HepG2 (cell line): Measurements from ENCODE around the gene CAB39. TPM values are rescaled to one million over a fixed set of nuclear protein-coding genes. Genes with fewer than 3 reads are reported as not detected.
A peak's percentile ranks its signal among the peaks of the same experiment; 100 is the strongest.

Experiments used
- AHR ChIP-seq: IDR thresholded peaks from 2 replicates; pipeline ENCODE4 v1.6.1; 2018; ENCODE audit warnings: missing genetic modification reagents, missing compliant biosample characterization
- AKAP8 ChIP-seq: sonication (generic); formaldehyde crosslinking; IDR thresholded peaks from 2 replicates; pipeline ENCODE4 v1.5.1; 2020; ENCODE audit warnings: mild to moderate bottlenecking, missing genetic modification reagents
- ESRRA ChIP-seq: sonication (generic); formaldehyde crosslinking; IDR thresholded peaks from 2 replicates; pipeline ENCODE4 v1.5.1; 2020; ENCODE audit warnings: mild to moderate bottlenecking, low read depth, missing genetic modification reagents
- FOSL1 ChIP-seq: sonication (generic); formaldehyde crosslinking; IDR thresholded peaks from 2 replicates; pipeline ENCODE4 v1.9.0; 2021; ENCODE audit warnings: missing genetic modification reagents, borderline replicate concordance
- HDAC1 ChIP-seq: sonication (generic); formaldehyde crosslinking; IDR thresholded peaks from 2 replicates; pipeline ENCODE4 v1.5.1; 2020; ENCODE audit warnings: mild to moderate bottlenecking, missing genetic modification reagents
- IKZF1 ChIP-seq: fragments of 450-650 bp; IDR thresholded peaks from 2 replicates; pipeline ENCODE4 v1.7.1; 2016
- KLF12 ChIP-seq: sonication (generic); formaldehyde crosslinking; IDR thresholded peaks from 2 replicates; pipeline ENCODE4 v1.4.0; 2020; ENCODE audit warnings: missing genetic modification reagents, borderline replicate concordance
- NCOR1 ChIP-seq: fragments of 200-600 bp; sonication (generic); IDR thresholded peaks from 2 replicates; pipeline ENCODE4 v1.7.0; 2017; ENCODE audit warnings: antibody characterized with exemption, low read length, borderline replicate concordance
- PAX8 ChIP-seq: sonication (generic); formaldehyde crosslinking; IDR thresholded peaks from 2 replicates; pipeline ENCODE4 v1.8.0; 2022; ENCODE audit warnings: mild to moderate bottlenecking, missing genetic modification reagents, borderline replicate concordance
- PHF20 ChIP-seq: sonication (generic); formaldehyde crosslinking; IDR thresholded peaks from 2 replicates; pipeline ENCODE4 v1.5.0; 2020; ENCODE audit warnings: mild to moderate bottlenecking, missing genetic modification reagents
- SAFB2 ChIP-seq: sonication (generic); formaldehyde crosslinking; IDR thresholded peaks from 2 replicates; pipeline ENCODE4 v1.5.1; 2020; ENCODE audit warnings: missing genetic modification reagents, low read depth, mild to moderate bottlenecking, borderline replicate concordance
- STAT5B ChIP-seq: sonication (generic); formaldehyde crosslinking; IDR thresholded peaks from 2 replicates; pipeline ENCODE4 v1.4.0; 2020; ENCODE audit warnings: missing genetic modification reagents
- TBX3 ChIP-seq: fragments of 450-650 bp; IDR thresholded peaks from 2 replicates; pipeline ENCODE4 v1.6.1; 2017; ENCODE audit warnings: antibody characterized with exemption, mild to moderate bottlenecking, inconsistent platforms, borderline replicate concordance
- THAP11 ChIP-seq: IDR thresholded peaks from 2 replicates; pipeline ENCODE4 v1.6.1; 2016; ENCODE audit warnings: missing biosample characterization, missing genetic modification reagents
- ZBTB38 ChIP-seq: sonication (generic); formaldehyde crosslinking; IDR thresholded peaks from 2 replicates; pipeline ENCODE4 v1.5.1; 2020; ENCODE audit warnings: mild to moderate bottlenecking, missing genetic modification reagents
- ZKSCAN5 ChIP-seq: sonication (generic); formaldehyde crosslinking; IDR thresholded peaks from 2 replicates; pipeline ENCODE4 v1.5.1; 2020; ENCODE audit warnings: mild to moderate bottlenecking, missing genetic modification reagents
- ZMYM3 ChIP-seq: sonication (generic); formaldehyde crosslinking; IDR thresholded peaks from 2 replicates; pipeline ENCODE4 v1.5.1; 2020; ENCODE audit warnings: mild to moderate bottlenecking, missing genetic modification reagents
- ZNF253 ChIP-seq: sonication (generic); formaldehyde crosslinking; IDR thresholded peaks from 2 replicates; pipeline ENCODE4 v1.8.0; 2022; ENCODE audit warnings: mild to moderate bottlenecking, missing genetic modification reagents, borderline replicate concordance
- ZNF329 ChIP-seq: sonication (generic); formaldehyde crosslinking; IDR thresholded peaks from 2 replicates; pipeline ENCODE4 v1.9.0; 2021; ENCODE audit warnings: low read depth, mild to moderate bottlenecking, missing genetic modification reagents
- ZNF577 ChIP-seq: sonication (generic); formaldehyde crosslinking; IDR thresholded peaks from 2 replicates; pipeline ENCODE4 v1.4.0; 2020; ENCODE audit warnings: mild to moderate bottlenecking, low read depth, missing genetic modification reagents, borderline replicate concordance
- ZSCAN5A ChIP-seq: sonication (generic); formaldehyde crosslinking; IDR thresholded peaks from 2 replicates; pipeline ENCODE4 v1.8.0; 2022; ENCODE audit warnings: mild to moderate bottlenecking, missing genetic modification reagents, borderline replicate concordance
- polyA plus RNA-seq, 8 experiments: library from polyadenylated mRNA; depleted of rRNA in 3 of 8; stranded (reverse) in 7 of 8; unstranded in 1 of 8; fragments of >200 nt; fragmentation: Illumina TruSeq in 4 of 8; extraction: Trizol in 4 of 8; gene quantifications; 2 replicates each; pipeline versions ENCODE4 v1.2.1 to v1.2.3, GENCODE V29; 2011 to 2016; ENCODE audit warnings: low read depth in 4 of 8, missing spikeins in 1 of 8, mixed read lengths in 1 of 8; ENCODE audit not compliant: insufficient read depth in 1 of 8
- total RNA-seq, 5 experiments: library from RNA; depleted of rRNA; stranded (reverse); fragments of >200 nt; fragmentation: Illumina TruSeq; extraction: Trizol; gene quantifications; 2 replicates each; pipeline ENCODE4 v1.2.3, GENCODE V29; 2016; ENCODE audit warnings: low read depth in 1 of 5
- TF ChIP-seq, protein P1 (sequence below): sonication (generic); formaldehyde crosslinking; IDR thresholded peaks from 2 replicates; pipeline ENCODE4 v1.4.0; 2020; ENCODE audit warnings: missing genetic modification reagents
- TF ChIP-seq, protein P2 (sequence below): sonication (generic); formaldehyde crosslinking; IDR thresholded peaks from 2 replicates; pipeline ENCODE4 v1.5.0; 2020; ENCODE audit warnings: mild to moderate bottlenecking, missing genetic modification reagents
- TF ChIP-seq, protein P3 (sequence below): sonication (generic); formaldehyde crosslinking; conservative IDR thresholded peaks from 2 replicates; pipeline ENCODE4 v1.8.0; 2022; ENCODE audit warnings: mild to moderate bottlenecking, moderate library complexity, missing genetic modification reagents

The CAB39 gene
- total and polyA plus RNA-seq, 2 of the 13 experiments (the other 11 are each of a cell fraction or from before 2014, with no cell fraction given) = 19.3 to 45.3 TPM

DNA sequence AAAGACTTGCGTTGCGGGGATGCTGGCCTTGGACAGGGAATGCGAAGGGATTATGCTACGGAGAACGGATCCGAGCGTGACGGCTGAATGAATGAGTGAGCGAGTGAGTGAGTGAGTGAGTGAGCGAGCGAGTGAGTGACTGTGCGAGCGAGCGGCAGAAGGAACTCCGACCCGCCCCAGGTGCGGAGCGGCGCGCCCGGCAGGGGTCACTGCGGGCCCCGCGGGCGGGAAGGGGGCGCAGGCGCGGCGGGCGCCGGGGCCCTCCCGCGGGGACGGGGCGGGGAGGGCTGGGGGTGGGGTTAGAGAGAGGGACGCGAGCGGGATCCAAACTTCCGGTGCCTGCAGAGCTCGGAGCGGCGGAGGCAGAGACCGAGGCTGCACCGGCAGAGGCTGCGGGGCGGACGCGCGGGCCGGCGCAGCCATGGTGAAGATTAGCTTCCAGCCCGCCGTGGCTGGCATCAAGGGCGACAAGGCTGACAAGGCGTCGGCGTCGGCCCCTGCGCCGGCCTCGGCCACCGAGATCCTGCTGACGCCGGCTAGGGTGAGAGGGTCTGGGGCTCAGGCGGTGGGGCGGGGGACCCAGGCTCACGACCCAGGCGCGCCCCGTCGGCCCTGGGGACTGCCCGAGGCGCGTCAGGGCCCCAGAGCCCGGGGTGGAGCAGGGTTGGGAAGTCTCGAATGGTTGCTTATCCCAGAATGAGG lies 152.1 kb downstream of the CAB39 start, which contains the start of gene ITM2C (continued):
- TF ChIP-seq SAFB2 (CRISPR knock-in tag) (peak; percentile 96; the same call in 1 of the 2 replicates), ZNF577 (CRISPR knock-in tag) (no peak), TBX3 (no peak), ZSCAN5A (CRISPR knock-in tag) (no peak), PHF20 (CRISPR knock-in tag) (no peak), ZBTB38 (CRISPR knock-in tag) (peak; percentile 45; the same call in 1 of the 2 replicates), AHR (CRISPR knock-in tag) (no peak), THAP11 (CRISPR knock-in tag) (peak; percentile 46; the same call in 1 of the 2 replicates), ZNF329 (CRISPR knock-in tag) (no peak), KLF12 (0 out of 2 replicates have a peak, but pooled peaks have one; percentile 23), AKAP8 (peak; percentile 82; the same call in 1 of the 2 replicates), ZMYM3 (CRISPR knock-in tag) (no peak), ZNF253 (CRISPR knock-in tag) (0 out of 2 replicates have a peak, but pooled peaks have one; percentile 52), ZKSCAN5 (CRISPR knock-in tag) (no peak), ESRRA (CRISPR knock-in tag) (no peak), HDAC1 (CRISPR knock-in tag) (peak; percentile 87), NCOR1 (no peak), IKZF1 (no peak), PAX8 (CRISPR knock-in tag) (0 out of 2 replicates have a peak, but pooled peaks have one; percentile 67), STAT5B (CRISPR knock-in tag) (no peak), FOSL1 (CRISPR knock-in tag) (no peak)
- TF ChIP-seq, protein P1, sequence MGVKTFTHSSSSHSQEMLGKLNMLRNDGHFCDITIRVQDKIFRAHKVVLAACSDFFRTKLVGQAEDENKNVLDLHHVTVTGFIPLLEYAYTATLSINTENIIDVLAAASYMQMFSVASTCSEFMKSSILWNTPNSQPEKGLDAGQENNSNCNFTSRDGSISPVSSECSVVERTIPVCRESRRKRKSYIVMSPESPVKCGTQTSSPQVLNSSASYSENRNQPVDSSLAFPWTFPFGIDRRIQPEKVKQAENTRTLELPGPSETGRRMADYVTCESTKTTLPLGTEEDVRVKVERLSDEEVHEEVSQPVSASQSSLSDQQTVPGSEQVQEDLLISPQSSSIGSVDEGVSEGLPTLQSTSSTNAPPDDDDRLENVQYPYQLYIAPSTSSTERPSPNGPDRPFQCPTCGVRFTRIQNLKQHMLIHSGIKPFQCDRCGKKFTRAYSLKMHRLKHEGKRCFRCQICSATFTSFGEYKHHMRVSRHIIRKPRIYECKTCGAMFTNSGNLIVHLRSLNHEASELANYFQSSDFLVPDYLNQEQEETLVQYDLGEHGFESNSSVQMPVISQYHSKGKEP (CRISPR knock-in tag) = no peak
- TF ChIP-seq, protein P2, sequence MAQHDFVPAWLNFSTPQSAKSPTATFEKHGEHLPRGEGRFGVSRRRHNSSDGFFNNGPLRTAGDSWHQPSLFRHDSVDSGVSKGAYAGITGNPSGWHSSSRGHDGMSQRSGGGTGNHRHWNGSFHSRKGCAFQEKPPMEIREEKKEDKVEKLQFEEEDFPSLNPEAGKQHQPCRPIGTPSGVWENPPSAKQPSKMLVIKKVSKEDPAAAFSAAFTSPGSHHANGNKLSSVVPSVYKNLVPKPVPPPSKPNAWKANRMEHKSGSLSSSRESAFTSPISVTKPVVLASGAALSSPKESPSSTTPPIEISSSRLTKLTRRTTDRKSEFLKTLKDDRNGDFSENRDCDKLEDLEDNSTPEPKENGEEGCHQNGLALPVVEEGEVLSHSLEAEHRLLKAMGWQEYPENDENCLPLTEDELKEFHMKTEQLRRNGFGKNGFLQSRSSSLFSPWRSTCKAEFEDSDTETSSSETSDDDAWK = no peak
- TF ChIP-seq, protein P3, sequence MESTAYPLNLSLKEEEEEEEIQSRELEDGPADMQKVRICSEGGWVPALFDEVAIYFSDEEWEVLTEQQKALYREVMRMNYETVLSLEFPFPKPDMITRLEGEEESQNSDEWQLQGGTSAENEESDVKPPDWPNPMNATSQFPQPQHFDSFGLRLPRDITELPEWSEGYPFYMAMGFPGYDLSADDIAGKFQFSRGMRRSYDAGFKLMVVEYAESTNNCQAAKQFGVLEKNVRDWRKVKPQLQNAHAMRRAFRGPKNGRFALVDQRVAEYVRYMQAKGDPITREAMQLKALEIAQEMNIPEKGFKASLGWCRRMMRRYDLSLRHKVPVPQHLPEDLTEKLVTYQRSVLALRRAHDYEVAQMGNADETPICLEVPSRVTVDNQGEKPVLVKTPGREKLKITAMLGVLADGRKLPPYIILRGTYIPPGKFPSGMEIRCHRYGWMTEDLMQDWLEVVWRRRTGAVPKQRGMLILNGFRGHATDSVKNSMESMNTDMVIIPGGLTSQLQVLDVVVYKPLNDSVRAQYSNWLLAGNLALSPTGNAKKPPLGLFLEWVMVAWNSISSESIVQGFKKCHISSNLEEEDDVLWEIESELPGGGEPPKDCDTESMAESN (CRISPR knock-in tag) = peak; percentile 66; the same call in 1 of the 2 replicates
